CD4-positive, alpha-beta T cell treated with Interferon alpha-2 for 1 hour (primary cell): ENCODE data around the gene THAP2.
"Not testable (repeated sequence)": the region's sequence is repeated elsewhere in the genome, so short reads cannot be mapped to it uniquely, and the experiment has no call there.

ENCODE experiments used
- DNase-seq, 2 donors: peaks; one replicate each; pipeline ENCODE4 v3.0.0-alpha.2; 2020 to 2022

The THAP2 gene

GRCh38 chr12:71664411-71665089 lies 449 bp downstream of the THAP2 start:
- DNase-seq = no peak

- no peak for DNase-seq
These were observed 976 bp downstream of the THAP2 start for GRCh38 chr12:71665090-71665463.

GRCh38 chr12:71666259-71666658 lies 2.2 kb downstream of the THAP2 start:
- no peak for DNase-seq

GRCh38 chr12:71671311-71671710 lies 7.2 kb downstream of the THAP2 start:
- DNase-seq = no peak

GRCh38 chr12:71671816-71672215 lies 7.7 kb downstream of the THAP2 start:
- no peak for DNase-seq

- DNase-seq = no peak
These were observed 18.4 kb downstream of the THAP2 start for GRCh38 chr12:71682466-71682865.

- DNase-seq = no peak
These were observed 19.5 kb downstream of the THAP2 start for GRCh38 chr12:71683633-71684032.

GRCh38 chr12:71684081-71684480 lies 20.0 kb downstream of the THAP2 start:
- peak; percentile 11 to 62 for DNase-seq

- no peak for DNase-seq
These were observed 21.3 kb downstream of the THAP2 start for GRCh38 chr12:71685312-71685906.

- DNase-seq = peak; percentile 83 to 84
These were observed 22.0 kb downstream of the THAP2 start, which contains the start of gene TMEM19 for GRCh38 chr12:71685914-71686657. Gene TMEM19, plus strand, starts transcription at chr12:71686082. Its CDS starts 599 bp downstream, at chr12:71686681.

GRCh38 chr12:71686658-71687025 lies 22.5 kb downstream of the THAP2 start:
- no peak for DNase-seq

- DNase-seq = not testable (repeated sequence)
These were observed 23.1 kb downstream of the THAP2 start for GRCh38 chr12:71687172-71687571.

- no peak for DNase-seq
These were observed 25.0 kb downstream of the THAP2 start for GRCh38 chr12:71688961-71689570.

- no peak for DNase-seq
These were observed 27.5 kb downstream of the THAP2 start for GRCh38 chr12:71691504-71692129.

- no peak for DNase-seq
These were observed 29.0 kb downstream of the THAP2 start for GRCh38 chr12:71693126-71693525.

GRCh38 chr12:71693651-71694050 lies 29.6 kb downstream of the THAP2 start:
- DNase-seq = not testable (repeated sequence)

GRCh38 chr12:71694099-71694820 lies 30.2 kb downstream of the THAP2 start:
- DNase-seq = no peak

- DNase-seq = no peak
These were observed 31.7 kb downstream of the THAP2 start for GRCh38 chr12:71695782-71696181.

GRCh38 chr12:71702181-71702580 lies 38.1 kb downstream of the THAP2 start:
- not testable (repeated sequence) for DNase-seq

GRCh38 chr12:71702590-71702989 lies 38.5 kb downstream of the THAP2 start:
- DNase-seq = no peak

GRCh38 chr12:71703206-71703605 lies 39.1 kb downstream of the THAP2 start:
- DNase-seq = no peak

- no peak for DNase-seq
These were observed 40.8 kb downstream of the THAP2 start for GRCh38 chr12:71704920-71705319.
